GM12872 (cell line): ENCODE results near the gene ADAD2.

Experiments used
- CTCF ChIP-seq: IDR thresholded peaks from 3 replicates; pipeline ENCODE4 v1.5.1; 2011; ENCODE audit warnings: low read depth, mild to moderate bottlenecking, low read length, moderate library complexity; ENCODE audit not compliant: insufficient read depth

Gene ADAD2

GRCh38 chr16:84239141-84239769, 48.3 kb downstream of the ADAD2 start:
- no peak for TF ChIP-seq CTCF

GRCh38 chr16:84239909-84240308, 49.0 kb downstream of the ADAD2 start, which contains the start of gene KCNG4:
TSS of gene KCNG4 (minus strand) at chr16:84240012. CDS start at chr16:84237485, 2,527 bp downstream.
- no peak for TF ChIP-seq CTCF

GRCh38 chr16:84240455-84240854, 49.5 kb downstream of the ADAD2 start:
- no peak for TF ChIP-seq CTCF

GRCh38 chr16:84241778-84242177, 50.8 kb downstream of the ADAD2 start:
- no peak for TF ChIP-seq CTCF

GRCh38 chr16:84242839-84243238, 51.9 kb downstream of the ADAD2 start:
- no peak for TF ChIP-seq CTCF

- no peak for TF ChIP-seq CTCF
Observed at GRCh38 chr16:84243732-84244131, 52.8 kb downstream of the ADAD2 start.

GRCh38 chr16:84244728-84245127, 53.8 kb downstream of the ADAD2 start:
- TF ChIP-seq CTCF = no peak
